Astrocyte of the cerebellum (primary cell): ENCODE data around the gene ANKRD52.

Experiments used
- DNase-seq: peaks from one replicate; pipeline ENCODE4 v3.0.0-alpha.2; 2011; ENCODE audit warnings: low read depth
- H3K4me3 ChIP-seq: 2 replicates; pipeline ENCODE4 v1.5.1; 2011; ENCODE audit warnings: mild to moderate bottlenecking, low read depth, low read length, moderate library complexity
- in situ Hi-C: cut with HindIII; loops from 2 replicates; pipeline ENCODE4 v1.10.0; 2017; ENCODE audit warnings: low sequenced_read_pairs
- TF ChIP-seq, protein P1 (sequence below): IDR thresholded peaks from 2 replicates; pipeline ENCODE4 v1.5.1; 2012; ENCODE audit warnings: low read length, low read depth, moderate library complexity, mild to moderate bottlenecking; ENCODE audit errors: missing control alignments

ANKRD52 gene

DNA sequence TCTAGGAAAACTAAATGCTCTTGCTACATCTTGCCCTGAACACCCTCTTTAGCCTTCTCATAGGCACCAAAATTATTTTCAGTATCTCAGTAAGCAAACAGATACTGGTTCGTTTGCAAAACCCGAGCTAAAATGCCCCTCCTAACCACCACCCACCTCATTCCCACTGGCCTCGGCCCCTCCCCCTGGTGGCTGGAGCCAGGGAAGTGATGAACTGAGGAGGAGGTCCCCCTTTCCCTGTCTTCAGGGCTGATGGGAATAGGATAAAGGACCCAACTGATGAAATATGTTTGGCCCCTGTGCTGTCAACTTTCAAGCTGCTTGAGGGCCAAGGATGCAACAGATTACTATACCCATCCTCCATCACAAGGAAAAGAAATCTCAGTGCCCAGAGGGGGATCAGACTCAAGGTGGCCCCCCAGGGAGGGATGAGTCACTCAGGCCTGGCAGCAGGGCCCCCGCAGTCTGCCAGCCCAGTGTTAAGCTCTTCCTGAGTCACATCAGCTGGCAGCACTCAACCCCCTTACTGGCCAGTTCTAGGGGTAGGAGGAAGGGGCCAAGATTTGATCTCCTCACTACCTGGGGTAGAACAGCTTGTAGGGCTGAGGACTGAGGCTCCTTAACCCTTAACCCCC, 1.7 kb downstream of the ANKRD52 start:
- DNase-seq, result no peak
- peak overlapping the region; percentile 87 for H3K4me3 ChIP-seq
- TF ChIP-seq, protein P1, sequence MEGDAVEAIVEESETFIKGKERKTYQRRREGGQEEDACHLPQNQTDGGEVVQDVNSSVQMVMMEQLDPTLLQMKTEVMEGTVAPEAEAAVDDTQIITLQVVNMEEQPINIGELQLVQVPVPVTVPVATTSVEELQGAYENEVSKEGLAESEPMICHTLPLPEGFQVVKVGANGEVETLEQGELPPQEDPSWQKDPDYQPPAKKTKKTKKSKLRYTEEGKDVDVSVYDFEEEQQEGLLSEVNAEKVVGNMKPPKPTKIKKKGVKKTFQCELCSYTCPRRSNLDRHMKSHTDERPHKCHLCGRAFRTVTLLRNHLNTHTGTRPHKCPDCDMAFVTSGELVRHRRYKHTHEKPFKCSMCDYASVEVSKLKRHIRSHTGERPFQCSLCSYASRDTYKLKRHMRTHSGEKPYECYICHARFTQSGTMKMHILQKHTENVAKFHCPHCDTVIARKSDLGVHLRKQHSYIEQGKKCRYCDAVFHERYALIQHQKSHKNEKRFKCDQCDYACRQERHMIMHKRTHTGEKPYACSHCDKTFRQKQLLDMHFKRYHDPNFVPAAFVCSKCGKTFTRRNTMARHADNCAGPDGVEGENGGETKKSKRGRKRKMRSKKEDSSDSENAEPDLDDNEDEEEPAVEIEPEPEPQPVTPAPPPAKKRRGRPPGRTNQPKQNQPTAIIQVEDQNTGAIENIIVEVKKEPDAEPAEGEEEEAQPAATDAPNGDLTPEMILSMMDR, result peak; percentile 20
- in situ Hi-C loops, result no loop called here

DNA sequence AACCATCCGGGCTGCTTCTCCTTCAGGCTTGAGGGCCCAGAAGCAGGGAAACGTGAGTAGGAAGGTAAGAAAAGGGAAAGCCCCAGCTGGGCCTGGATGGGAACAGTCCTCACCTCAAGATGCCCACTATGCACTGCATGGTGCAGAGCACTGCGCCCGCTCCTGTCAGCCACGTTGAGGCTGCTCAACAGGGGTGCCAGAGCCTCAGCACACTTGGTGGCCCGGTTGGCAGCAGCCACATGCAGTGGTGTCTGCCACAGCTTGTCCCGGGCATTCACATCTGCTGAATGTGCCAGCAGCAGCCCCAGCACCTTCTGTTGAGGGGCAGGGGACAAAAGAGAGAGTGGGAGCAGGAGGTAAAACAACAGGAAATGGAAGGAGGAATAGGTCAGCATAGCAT, 2.5 kb downstream of the ANKRD52 start:
- no peak for DNase-seq
- in situ Hi-C loops, result no loop called here
- TF ChIP-seq, protein P1, result no peak
- H3K4me3 ChIP-seq, result no peak overlapping the region

DNA sequence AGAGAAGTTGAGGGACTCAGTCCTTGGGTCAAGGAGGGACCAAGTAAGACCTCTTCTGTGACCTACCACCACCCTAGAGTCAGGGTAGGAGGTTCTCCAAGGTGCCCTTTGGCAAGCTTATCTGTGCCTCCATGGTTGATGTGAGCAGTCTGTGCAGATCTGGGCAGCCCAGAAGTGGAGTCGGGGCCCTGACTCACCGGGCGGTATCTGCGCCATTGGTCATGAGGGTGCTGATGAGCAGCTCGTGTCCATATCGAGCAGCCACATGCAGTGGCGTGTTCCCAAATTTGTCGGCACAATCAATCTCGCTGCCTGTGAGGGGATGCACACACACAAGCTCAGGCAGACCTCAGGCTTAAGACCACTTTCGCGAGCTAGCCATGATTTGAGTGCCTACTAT, 5.1 kb downstream of the ANKRD52 start:
- DNase-seq, result no peak
- H3K4me3 ChIP-seq, result no peak overlapping the region
- TF ChIP-seq, protein P1, result no peak
- in situ Hi-C loops, result no loop called here

DNA sequence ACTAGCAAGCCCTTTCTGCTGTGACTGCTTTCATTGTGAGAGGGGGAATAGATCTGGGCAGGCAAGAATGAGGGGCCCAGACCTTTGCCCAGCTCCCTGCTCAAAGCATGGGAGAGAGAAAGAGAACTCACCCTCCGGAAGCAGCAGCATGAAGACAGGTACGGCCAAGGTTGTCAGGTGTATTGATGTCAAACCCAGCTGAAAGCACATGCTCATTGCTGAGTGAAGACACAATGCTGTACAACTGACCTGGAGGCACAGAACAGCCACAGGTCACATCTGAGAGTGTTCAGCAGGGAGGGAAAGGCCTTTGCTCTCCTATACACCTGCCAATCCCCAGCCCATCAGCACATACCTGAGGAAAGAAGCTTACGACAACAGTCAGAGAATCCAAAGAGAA, 5.5 kb downstream of the ANKRD52 start:
- in situ Hi-C loops, result no loop called here
- TF ChIP-seq, protein P1, result no peak
- no peak for DNase-seq
- H3K4me3 ChIP-seq, result no peak overlapping the region

DNA sequence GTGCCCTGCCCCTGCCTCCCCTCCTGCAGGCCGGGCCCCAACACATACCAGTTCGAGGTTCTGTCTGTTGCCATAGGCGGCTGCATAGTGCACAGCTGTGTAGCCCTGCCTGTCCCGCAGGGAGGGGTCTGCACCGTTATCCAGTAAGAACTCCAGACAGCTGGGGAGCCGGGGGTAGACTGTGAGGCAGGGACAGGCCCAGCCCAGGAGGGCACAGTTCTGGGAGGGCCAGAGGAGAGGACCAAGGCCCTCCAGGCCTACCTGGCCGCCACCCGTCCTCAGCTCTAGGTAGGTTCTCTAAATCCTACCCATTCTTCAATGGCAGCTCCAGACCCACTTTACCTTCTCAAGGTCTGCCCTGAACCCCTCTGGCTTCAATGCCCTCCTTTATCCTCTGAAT, 9.5 kb downstream of the ANKRD52 start:
- TF ChIP-seq, protein P1, result no peak
- in situ Hi-C loops, result no loop called here
- no peak overlapping the region for H3K4me3 ChIP-seq
- no peak for DNase-seq

DNA sequence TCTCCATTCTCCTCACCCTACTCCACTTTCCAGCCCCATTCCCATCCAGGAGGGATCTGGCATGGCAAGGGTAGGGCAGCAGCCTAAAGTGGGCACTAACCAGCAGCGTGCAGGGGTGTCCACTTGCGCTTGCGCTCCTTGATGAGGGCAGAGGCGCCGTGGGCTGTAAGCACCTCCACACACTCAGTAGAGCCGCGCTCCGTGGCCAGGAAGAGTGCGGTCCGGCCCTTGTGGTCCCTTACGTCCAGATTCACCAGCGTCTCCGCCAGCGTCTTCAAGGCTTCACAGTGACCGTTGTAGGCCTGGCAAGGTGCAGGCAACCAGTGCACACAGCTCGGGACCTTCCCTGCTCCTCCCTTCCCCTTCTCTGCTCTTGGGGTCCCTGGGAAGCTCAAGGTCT, 10.3 kb downstream of the ANKRD52 start:
- in situ Hi-C loops, result no loop called here
- TF ChIP-seq, protein P1, result no peak
- H3K4me3 ChIP-seq, result no peak overlapping the region
- DNase-seq, result no peak
